ENCODE results near the gene PHLDA2.

DNA sequence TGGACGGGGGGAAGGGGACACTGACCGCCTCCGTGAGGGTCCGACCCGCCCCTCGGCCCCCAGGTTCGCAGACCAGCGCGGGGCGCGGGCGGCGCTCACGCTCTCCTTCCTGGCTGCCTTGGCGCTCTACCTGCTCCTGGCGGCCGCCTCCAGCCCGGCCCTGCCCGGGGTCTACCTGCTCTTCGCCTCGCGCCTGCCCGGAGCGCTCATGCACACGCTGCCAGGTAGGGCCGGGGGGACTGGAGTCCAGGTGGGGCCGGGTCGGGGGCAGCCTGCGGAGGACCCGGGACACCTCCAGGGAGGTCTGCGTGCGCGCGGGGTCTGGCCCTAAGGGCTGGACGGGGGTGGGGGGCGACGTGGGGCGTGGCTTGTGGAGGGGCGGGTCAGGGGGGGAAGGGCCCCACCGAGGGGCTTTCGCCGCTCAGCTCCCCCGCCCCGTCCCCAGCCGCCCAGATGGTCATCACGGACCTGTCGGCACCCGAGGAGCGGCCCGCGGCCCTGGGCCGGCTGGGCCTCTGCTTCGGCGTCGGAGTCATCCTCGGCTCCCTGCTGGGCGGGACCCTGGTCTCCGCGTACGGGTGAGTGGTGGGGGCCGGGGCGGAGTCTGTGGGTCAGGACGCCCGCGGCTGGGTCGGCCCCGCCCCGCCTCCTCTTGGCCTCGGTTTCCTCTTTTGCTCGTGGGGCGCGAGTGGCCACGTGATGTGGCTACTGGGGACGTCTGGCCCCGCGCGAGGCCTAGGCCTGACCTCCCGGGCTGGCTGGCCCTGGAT lies 19.9 kb downstream of the PHLDA2 start:
- TF ChIP-seq SP1 (IDR thresholded peaks at IDR 0.05) (no peak), ARNT (IDR thresholded peaks at IDR 0.05) (no peak), L3MBTL2 (conservative IDR thresholded peaks at IDR 0.05) (no peak), FOXM1 (IDR thresholded peaks at IDR 0.05; ENCODE audit: borderline replicate concordance) (no peak), ELF4 (IDR thresholded peaks at IDR 0.05) (no peak), FOXK2 (IDR thresholded peaks at IDR 0.05) (no peak), HDGF (IDR thresholded peaks at IDR 0.05; ENCODE audit: borderline replicate concordance) (no peak), FOXA1 (IDR thresholded peaks at IDR 0.05) (no peak), SUZ12 (IDR thresholded peaks at IDR 0.05) (no peak), ZNF384 (IDR thresholded peaks at IDR 0.05) (no peak), BHLHE40 (IDR thresholded peaks at IDR 0.05; ENCODE audit: borderline replicate concordance) (no peak)
- TF ChIP-seq, protein P1, sequence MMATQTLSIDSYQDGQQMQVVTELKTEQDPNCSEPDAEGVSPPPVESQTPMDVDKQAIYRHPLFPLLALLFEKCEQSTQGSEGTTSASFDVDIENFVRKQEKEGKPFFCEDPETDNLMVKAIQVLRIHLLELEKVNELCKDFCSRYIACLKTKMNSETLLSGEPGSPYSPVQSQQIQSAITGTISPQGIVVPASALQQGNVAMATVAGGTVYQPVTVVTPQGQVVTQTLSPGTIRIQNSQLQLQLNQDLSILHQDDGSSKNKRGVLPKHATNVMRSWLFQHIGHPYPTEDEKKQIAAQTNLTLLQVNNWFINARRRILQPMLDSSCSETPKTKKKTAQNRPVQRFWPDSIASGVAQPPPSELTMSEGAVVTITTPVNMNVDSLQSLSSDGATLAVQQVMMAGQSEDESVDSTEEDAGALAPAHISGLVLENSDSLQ (IDR thresholded peaks at IDR 0.05) = no peak

All from HEK293T (cell line).